Loucy (cell line): ENCODE results near the gene ZNF207.

Experiments used
- CTCF ChIP-seq: fragments of 200-600 bp; sonication (generic); conservative IDR thresholded peaks from 2 replicates; pipeline ENCODE4 v1.5.1; 2014; ENCODE audit warnings: mild to moderate bottlenecking, antibody characterized with exemption, low read length
- EZH2phosphoT487 ChIP-seq: fragments of 200-600 bp; IDR thresholded peaks from 2 replicates; pipeline ENCODE4 v1.6.1; 2018; ENCODE audit warnings: antibody characterized with exemption, mild to moderate bottlenecking, moderate library complexity, borderline replicate concordance

DNA sequence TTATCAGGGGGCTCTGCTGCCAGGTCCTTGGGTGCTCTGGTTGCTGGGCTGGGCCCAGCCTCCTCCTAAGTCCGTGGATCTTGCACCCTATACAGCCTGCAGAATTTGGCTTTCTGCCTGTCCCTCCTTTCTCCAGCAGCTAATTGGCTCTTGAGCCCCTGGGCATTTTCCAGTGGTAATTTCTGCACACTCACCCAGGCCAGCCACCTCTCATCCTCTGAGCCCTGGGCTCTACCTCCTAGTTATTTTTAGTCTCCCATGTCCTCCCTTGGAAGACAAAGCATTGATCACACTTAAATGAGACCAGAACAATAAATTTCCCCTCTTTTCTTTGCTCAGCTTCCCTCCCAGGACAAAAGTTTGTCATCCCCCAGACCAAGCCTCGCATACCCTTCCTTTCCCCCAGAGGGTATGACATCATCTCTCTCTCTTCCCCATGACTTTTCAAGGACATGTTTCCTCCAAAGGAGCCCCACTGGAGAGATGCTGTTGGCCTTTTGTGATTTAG is 46.1 kb upstream of the ZNF207 start:
- no peak for TF ChIP-seq CTCF
- TF ChIP-seq EZH2phosphoT487: no peak
